Gastroesophageal sphincter (tissue), 4 donors: ENCODE measurements around the gene ABI3BP. TPM values are rescaled to one million over a fixed set of nuclear protein-coding genes. Genes with fewer than 3 reads are reported as not detected.

Source experiments
- ATAC-seq: fragments of 150-250 bp; one replicate; pipeline ENCODE4 v1.9.1; 2016; ENCODE audit warnings: mild to moderate bottlenecking, moderate library complexity
- H3K27ac ChIP-seq, 4 donors: fragments of 200-600 bp; sonication (generic) in 3 of 4; 1 replicate in 3 of 4; 2 replicates in 1 of 4; pipeline ENCODE4 v1.5.1; 2016 to 2019
- H3K27me3 ChIP-seq: fragments of 200-600 bp; sonication (generic); one replicate; pipeline ENCODE4 v1.5.1; 2019
- H3K36me3 ChIP-seq, 2 donors: fragments of 200-600 bp; sonication (generic); one replicate each; pipeline ENCODE4 v1.5.1; 2019; ENCODE audit warnings: control low read depth in 1 of 2
- H3K4me1 ChIP-seq, 3 donors: fragments of 200-600 bp; sonication (generic); 1 replicate in 2 of 3; 2 replicates in 1 of 3; pipeline ENCODE4 v1.5.1; 2016 to 2019; ENCODE audit warnings: control low read depth in 2 of 3
- H3K4me3 ChIP-seq, 2 donors: fragments of 200-600 bp; sonication (generic); one replicate each; pipeline ENCODE4 v1.5.1; 2019; ENCODE audit warnings: mild to moderate bottlenecking in 1 of 2, moderate library complexity in 1 of 2
- H3K9me3 ChIP-seq, 3 donors: fragments of 200-600 bp; sonication (generic); one replicate each; pipeline ENCODE4 v1.5.1; 2017 to 2019; ENCODE audit warnings: control low read depth in 2 of 3
- EP300 ChIP-seq: sonication (generic); formaldehyde crosslinking; IDR thresholded peaks from one replicate; pipeline ENCODE4 v1.6.1; 2017; ENCODE audit warnings: antibody characterized with exemption, mild to moderate bottlenecking
- POLR2A ChIP-seq, 2 donors: fragments of 450-650 bp; IDR thresholded peaks; one replicate each; pipeline ENCODE4 v1.6.1; 2017; ENCODE audit warnings: antibody characterized with exemption in 2 of 2, mild to moderate bottlenecking in 2 of 2, moderate library complexity in 1 of 2
- POLR2AphosphoS5 ChIP-seq: sonication (generic); formaldehyde crosslinking; IDR thresholded peaks from one replicate; pipeline ENCODE4 v1.6.1; 2017; ENCODE audit warnings: antibody characterized with exemption
- WGBS, 2 donors: methylation state at CpG; one replicate each; pipeline ENCODE4 v1.1.5; 2018; ENCODE audit warnings: low coverage in 1 of 2; 5-methylcytosine and 5-hydroxymethylcytosine counted together
- total RNA-seq, 4 donors: library from RNA; depleted of rRNA; stranded (reverse); fragments of >200 nt; gene quantifications; one replicate each; pipeline ENCODE4 v1.1.0, GENCODE V29; 2016
- TF ChIP-seq, protein P1 (sequence below), 4 experiments: fragments of 200-600 bp in 2 of 4; fragments of 450-650 bp in 2 of 4; sonication (generic) in 1 of 4; IDR thresholded peaks; one replicate each; pipeline ENCODE4 v1.5.1; 2017 to 2019; ENCODE audit warnings: antibody characterized with exemption in 4 of 4, mild to moderate bottlenecking in 2 of 4, moderate library complexity in 2 of 4

ABI3BP gene
- total RNA-seq, 4 donors from 2014 or later: 59.6 to 158 (median 99.9) TPM

DNA sequence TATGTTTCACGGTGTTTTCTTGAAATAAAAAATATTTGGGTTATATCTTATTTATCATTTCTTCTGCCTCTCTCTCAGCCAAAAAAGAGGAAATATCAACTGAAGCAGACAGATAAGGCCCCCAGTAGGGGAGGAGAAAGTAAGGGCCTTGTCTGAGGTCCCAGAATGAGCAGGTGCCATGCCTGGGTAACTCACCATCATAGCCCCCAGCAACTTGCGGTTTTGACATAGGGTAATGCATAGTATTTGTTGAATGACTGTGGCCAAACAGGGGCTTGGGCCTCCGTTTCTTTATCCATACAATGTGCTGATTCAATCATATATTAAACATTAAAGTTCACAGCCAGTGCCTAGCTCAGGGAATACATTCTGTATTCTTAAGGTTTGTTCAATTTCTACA lies 119.6 kb downstream of the ABI3BP start:
- Histone ChIP-seq H3K27me3 (no peaks in the 10 kb centered on the region), H3K27ac (no peak overlapping the region), H3K4me1 (peaks cover 6 to 26% (median 6%) of the 10 kb centered on the region in 3 donors), H3K4me3 (no peak overlapping the region), H3K9me3 (no peaks in the 10 kb centered on the region), H3K36me3 (peaks cover 0 to 9% of the 10 kb centered on the region in 2 donors)
- 90% methylated on average over 2 to 3 of the region's 3 CpGs for WGBS, 2 donors
- TF ChIP-seq, protein P1, sequence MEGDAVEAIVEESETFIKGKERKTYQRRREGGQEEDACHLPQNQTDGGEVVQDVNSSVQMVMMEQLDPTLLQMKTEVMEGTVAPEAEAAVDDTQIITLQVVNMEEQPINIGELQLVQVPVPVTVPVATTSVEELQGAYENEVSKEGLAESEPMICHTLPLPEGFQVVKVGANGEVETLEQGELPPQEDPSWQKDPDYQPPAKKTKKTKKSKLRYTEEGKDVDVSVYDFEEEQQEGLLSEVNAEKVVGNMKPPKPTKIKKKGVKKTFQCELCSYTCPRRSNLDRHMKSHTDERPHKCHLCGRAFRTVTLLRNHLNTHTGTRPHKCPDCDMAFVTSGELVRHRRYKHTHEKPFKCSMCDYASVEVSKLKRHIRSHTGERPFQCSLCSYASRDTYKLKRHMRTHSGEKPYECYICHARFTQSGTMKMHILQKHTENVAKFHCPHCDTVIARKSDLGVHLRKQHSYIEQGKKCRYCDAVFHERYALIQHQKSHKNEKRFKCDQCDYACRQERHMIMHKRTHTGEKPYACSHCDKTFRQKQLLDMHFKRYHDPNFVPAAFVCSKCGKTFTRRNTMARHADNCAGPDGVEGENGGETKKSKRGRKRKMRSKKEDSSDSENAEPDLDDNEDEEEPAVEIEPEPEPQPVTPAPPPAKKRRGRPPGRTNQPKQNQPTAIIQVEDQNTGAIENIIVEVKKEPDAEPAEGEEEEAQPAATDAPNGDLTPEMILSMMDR (IDR thresholded peaks at IDR 0.05): no peak
- TF ChIP-seq POLR2A (IDR thresholded peaks at IDR 0.05) (no peak), POLR2AphosphoS5 (no peak), EP300 (no peak)
- ATAC-seq: no peak

GRCh38 chr3:100871306-100871705 lies 121.9 kb downstream of the ABI3BP start:
- peaks cover 0 to 9% of the 10 kb centered on the region in 2 donors for H3K36me3 ChIP-seq
- H3K4me1 ChIP-seq: peaks cover 6 to 24% (median 6%) of the 10 kb centered on the region in 3 donors
- H3K9me3 ChIP-seq: no peaks in the 10 kb centered on the region
- H3K4me3 ChIP-seq: no peak overlapping the region
- 67 to 100% methylated on average over 1 to 3 of the region's 3 CpGs for WGBS, 2 donors
- H3K27ac ChIP-seq: no peak overlapping the region
- ATAC-seq: no peak
- no peaks in the 10 kb centered on the region for H3K27me3 ChIP-seq
- TF ChIP-seq EP300 (no peak), POLR2AphosphoS5 (no peak), POLR2A (IDR thresholded peaks at IDR 0.05) (no peak)
- TF ChIP-seq, protein P1 (IDR thresholded peaks at IDR 0.05): no peak

DNA sequence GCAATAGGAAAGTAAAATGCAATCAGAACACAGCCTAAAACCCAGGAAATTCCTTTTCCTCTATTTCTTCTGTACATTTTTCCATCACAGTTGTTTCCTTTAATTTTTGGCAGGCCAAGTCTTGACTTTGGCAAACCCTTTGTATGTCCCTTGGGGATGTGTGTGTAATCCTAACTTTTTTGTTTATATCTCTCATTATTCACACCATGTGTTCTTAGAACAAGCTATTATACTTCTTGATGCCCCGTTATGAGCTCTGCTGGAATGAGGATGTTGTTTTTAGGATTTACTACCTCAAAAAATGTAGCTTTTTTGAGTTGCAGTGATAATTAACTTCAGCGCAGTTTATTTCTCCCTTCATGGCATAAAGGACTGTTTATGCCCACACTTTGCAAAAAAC lies 123.4 kb downstream of the ABI3BP start:
- no peak overlapping the region for H3K27ac ChIP-seq

GRCh38 chr3:100868894-100869293 lies 124.3 kb downstream of the ABI3BP start:
- no peaks in the 10 kb centered on the region for H3K9me3 ChIP-seq
- TF ChIP-seq POLR2A (IDR thresholded peaks at IDR 0.05): no peak
- TF ChIP-seq, protein P1 (IDR thresholded peaks at IDR 0.05): no peak
- TF ChIP-seq EP300: no peak
- no peak for TF ChIP-seq POLR2AphosphoS5
- peaks cover 0 to 22% of the 10 kb centered on the region in 2 donors for H3K36me3 ChIP-seq
- ATAC-seq: no peak
- no peak overlapping the region for H3K27ac ChIP-seq
- no peak overlapping the region for H3K4me3 ChIP-seq
- 52 to 53% methylated on average over 3 of the region's 3 CpGs for WGBS, 2 donors
- H3K4me1 ChIP-seq: peaks cover 3 to 11% (median 6%) of the 10 kb centered on the region in 3 donors
- H3K27me3 ChIP-seq: no peaks in the 10 kb centered on the region

More for the DNA sequence above, 123.4 kb downstream of the ABI3BP start:
- H3K4me3 ChIP-seq: no peak overlapping the region
- peaks cover 3 to 14% (median 6%) of the 10 kb centered on the region in 3 donors for H3K4me1 ChIP-seq
- H3K9me3 ChIP-seq: no peaks in the 10 kb centered on the region
- ATAC-seq: no peak
- TF ChIP-seq POLR2AphosphoS5: no peak
- TF ChIP-seq, protein P1 (IDR thresholded peaks at IDR 0.05): no peak
- no peak for TF ChIP-seq POLR2A (IDR thresholded peaks at IDR 0.05)
- TF ChIP-seq EP300: no peak
- peaks cover 0 to 14% of the 10 kb centered on the region in 2 donors for H3K36me3 ChIP-seq
- WGBS, 2 donors: 35 to 52% methylated on average over 2 of the region's 2 CpGs
- no peaks in the 10 kb centered on the region for H3K27me3 ChIP-seq

DNA sequence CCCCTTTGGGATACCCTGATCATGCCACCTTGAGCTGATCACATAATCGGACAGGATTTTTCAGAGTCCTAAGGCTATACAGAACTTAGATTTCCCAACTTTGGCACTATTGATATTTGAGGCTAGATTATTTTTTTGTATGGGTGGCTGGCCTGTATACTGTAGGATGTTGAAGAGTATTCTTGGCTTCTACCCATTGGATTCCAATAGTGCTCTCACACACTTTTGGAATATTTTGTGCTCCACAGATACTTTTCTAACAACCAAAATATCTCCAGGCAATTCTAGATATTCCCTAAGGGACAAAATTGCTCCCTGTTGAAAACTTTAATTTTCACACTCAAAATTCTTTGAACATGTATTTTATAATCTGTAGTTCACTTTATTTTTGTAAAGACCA lies 125.1 kb downstream of the ABI3BP start:
- peaks cover 3 to 11% (median 6%) of the 10 kb centered on the region in 3 donors for H3K4me1 ChIP-seq
- ATAC-seq: no peak
- H3K27ac ChIP-seq: no peak overlapping the region
- H3K27me3 ChIP-seq: no peaks in the 10 kb centered on the region
- no peak overlapping the region for H3K4me3 ChIP-seq
- TF ChIP-seq EP300 (no peak), POLR2AphosphoS5 (no peak), POLR2A (IDR thresholded peaks at IDR 0.05) (no peak)
- TF ChIP-seq, protein P1 (IDR thresholded peaks at IDR 0.05): no peak
- H3K36me3 ChIP-seq: peaks cover 0 to 25% of the 10 kb centered on the region in 2 donors
- H3K9me3 ChIP-seq: no peaks in the 10 kb centered on the region
- 100% methylated on average over 1 of the region's 1 CpG for WGBS, 2 donors
